HG03159 (cell line): Measurements from ENCODE around the gene ADGRL3.

Experiments used
- ATAC-seq: cut with Tn5 transposase; IDR thresholded peaks from one replicate; pipeline ENCODE4 v1.9.1; 2021; ENCODE audit warnings: mild to moderate bottlenecking, moderate library complexity; ENCODE audit not compliant: unreplicated experiment

ADGRL3 gene

DNA sequence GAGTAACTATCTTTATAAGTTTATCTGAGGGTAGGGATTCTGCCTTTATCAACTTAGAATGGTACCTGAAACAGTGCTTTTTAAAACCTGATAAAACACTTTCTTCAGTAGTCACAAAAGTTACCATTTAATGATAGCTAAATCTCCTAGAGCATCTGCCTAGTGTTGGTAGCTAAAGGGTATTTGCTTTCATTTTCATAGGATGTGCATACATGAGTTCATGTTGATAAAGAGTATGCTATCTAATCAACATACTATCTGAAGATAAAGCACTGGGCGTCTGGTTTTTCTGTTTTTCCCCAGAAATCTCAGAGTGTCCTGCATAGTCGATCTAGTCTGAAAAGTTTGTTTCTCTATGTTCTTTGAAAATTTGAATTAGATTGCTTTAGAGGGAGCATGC lies 75.1 kb downstream of the ADGRL3 start:
- no peak for ATAC-seq

GRCh38 chr4:61276029-61276428 lies 75.9 kb downstream of the ADGRL3 start:
- ATAC-seq: no peak

GRCh38 chr4:61277785-61278760 lies 77.9 kb downstream of the ADGRL3 start:
- ATAC-seq: no peak

DNA sequence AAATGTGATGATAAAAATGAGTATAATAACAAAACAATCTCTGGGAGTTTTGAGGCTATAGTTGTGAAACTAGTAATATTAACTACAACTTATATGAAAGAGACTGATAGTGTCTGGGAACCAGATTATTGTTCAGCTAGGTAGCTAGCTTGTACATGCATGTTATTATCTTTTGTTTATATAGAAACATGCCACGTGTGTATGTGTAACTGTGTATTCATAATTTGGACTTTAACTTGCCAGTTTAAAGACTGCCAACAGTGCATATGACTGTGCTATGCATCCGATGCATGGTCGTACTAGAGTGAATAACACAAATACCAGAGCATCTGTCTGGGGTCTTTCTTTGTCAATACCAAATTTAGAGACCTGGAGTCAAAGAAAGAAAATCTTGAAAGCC lies 92.2 kb downstream of the ADGRL3 start:
- ATAC-seq: no peak

- no peak for ATAC-seq
Observed at GRCh38 chr4:61293707-61294400, 93.7 kb downstream of the ADGRL3 start.

DNA sequence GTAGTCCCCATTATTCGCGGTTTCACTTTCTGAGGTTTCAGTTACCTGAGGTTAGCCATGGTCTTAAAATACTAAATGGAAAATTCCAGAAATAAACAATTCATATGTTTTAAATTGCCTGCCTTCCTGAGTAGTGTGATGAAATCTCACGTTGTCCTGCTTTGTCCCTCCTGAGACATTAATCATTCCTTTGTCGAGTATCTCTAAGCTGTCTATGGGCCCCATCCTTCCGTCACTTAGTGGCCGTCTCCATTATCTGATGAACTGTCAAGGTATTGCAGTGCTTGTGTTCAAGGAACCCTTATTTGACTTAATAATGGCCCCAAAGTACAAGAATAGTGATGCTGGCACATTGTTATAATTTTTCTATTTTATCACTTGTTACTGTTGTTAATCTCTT lies 94.8 kb downstream of the ADGRL3 start:
- no peak for ATAC-seq

DNA sequence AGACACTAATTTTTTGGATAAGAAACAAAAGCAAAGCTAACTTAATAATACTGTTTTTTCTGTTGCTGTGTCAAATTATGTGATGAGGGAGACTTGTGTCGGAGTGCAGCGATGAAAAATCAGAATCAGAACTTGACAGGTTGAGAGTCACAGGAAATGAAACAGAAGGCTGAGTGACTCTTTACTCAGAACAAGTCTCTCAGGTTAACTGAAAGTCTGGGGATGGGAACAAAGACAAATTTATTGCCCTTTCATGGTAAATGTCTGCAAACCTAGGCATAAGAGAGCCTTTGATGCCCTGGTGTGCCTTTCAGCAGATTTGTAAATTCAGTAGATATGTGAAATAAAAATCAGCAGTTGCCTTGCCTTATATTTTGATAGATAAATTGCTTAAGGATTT lies 96.0 kb downstream of the ADGRL3 start:
- no peak for ATAC-seq

GRCh38 chr4:61298178-61298740 lies 98.1 kb downstream of the ADGRL3 start:
- no peak for ATAC-seq

- ATAC-seq: no peak
Observed at GRCh38 chr4:61299316-61299715, 99.2 kb downstream of the ADGRL3 start.

- no peak for ATAC-seq
Observed at GRCh38 chr4:61300266-61300844, 100.2 kb downstream of the ADGRL3 start.

GRCh38 chr4:61301271-61301670 lies 101.1 kb downstream of the ADGRL3 start:
- ATAC-seq: no peak

DNA sequence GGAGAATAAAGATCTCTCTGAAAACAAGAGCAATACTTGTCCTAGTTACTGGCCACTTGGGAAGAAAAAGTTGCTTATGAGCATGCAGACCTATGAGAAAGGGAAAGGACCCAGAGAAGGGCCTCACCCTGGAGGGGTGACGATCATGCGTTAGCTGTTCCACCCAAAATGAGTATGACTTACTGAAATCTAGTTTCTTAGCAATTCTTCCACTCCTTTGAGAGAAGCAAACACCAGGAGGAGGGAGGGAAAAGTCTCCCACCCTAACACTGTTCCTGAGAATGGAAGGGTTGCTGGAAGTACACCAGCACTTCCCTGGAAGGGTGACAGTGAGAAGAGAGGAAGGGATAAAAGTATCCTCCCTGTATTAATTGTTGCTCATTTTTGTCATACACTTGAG lies 107.9 kb downstream of the ADGRL3 start:
- ATAC-seq: no peak

DNA sequence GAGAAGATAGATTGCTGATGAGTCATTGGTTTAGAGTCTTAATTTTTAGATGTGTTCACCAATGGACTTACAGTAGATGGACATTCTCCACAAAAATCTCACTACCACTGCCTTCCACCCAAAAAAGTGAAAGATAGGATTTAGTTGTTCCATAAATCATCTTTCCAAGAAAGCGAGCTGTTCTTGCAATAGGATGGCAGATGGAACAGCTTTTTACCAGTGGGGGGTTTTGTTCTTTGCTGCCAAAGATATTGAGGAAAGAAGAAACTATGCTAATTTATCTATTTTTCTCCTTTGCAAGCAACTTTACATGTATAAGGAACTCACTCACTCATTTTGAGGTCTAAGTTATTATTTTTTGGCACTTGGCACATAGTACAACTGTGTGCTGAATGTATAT lies 109.5 kb downstream of the ADGRL3 start:
- ATAC-seq: no peak

GRCh38 chr4:61312526-61312925 lies 112.4 kb downstream of the ADGRL3 start:
- no peak for ATAC-seq

DNA sequence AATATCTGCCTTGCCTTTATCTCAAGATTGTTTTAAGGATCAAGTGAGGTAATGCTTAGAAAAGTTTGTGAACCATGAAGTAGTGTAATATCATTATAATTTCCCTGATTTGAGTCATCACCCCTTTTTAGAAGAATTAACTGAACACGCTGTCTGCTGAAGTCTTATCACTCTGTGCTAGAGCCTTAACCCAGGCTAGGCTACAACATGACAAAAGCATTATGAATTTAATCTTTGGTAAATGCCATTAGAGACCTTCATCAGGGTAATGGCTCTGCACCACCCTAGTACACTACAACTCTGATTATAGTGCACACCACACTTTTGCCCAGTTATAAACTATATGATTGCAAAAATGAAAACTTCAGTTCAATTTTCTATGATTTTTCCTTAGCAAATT lies 118.3 kb downstream of the ADGRL3 start:
- ATAC-seq: no peak

GRCh38 chr4:61319156-61319555 lies 119.0 kb downstream of the ADGRL3 start:
- ATAC-seq: no peak

DNA sequence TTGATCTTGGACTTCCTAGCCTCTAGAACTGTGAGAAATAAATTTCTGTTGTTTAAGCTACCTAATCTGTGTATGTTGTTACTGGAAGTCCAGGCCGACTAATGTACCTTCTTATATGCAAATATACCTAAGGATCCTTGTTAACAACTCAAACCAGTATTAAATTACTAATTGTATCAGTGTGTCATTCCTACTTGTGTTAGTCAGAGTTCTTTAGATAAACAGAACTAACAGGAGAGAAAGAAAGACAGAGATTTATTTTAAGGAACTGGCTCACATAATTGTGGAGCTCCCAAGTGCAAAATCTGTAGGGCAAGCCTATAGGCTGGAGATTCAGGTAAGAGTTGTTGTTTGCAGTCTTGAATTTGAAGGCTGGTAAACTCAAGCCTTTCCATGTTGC lies 120.0 kb downstream of the ADGRL3 start:
- ATAC-seq: no peak

GRCh38 chr4:61320631-61321030 lies 120.5 kb downstream of the ADGRL3 start:
- no peak for ATAC-seq

DNA sequence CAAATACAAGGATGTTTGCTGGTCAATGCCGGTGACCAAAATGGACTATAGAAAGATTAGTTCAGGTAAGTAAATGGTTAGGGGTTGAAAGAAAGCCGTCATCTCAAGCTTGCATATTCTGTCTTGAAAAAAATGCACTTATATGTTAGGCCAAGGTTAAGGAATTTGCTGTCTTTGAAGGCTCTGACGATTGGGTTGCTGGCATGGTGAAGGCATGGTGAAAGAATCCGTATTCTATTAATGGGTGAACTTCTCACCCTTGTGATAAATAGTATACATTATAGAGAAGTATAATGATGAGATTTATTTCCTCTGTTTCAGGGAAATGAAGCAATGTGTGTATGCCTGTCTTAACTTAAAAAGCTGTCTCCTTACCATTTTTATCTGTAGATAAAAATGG lies 132.6 kb downstream of the ADGRL3 start:
- no peak for ATAC-seq

DNA sequence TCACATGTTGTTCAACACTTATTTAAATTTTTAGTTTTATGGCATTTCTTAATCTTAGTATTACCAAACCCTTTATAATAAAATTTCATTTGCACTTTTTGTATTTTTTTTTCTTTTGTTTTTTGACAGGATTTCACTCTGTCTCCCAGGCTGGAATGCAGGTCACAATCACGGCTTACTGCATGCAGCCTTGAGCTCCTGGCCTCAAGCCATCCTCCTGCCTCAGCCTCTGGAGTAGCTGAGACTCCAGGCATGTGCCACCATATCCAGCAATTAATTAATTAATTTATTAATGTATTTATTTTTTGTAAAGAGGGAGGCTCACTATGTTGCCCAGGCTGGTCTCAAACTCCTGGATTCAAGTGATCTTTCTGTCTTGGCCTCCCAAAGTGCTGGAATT lies 133.4 kb downstream of the ADGRL3 start:
- ATAC-seq: no peak

DNA sequence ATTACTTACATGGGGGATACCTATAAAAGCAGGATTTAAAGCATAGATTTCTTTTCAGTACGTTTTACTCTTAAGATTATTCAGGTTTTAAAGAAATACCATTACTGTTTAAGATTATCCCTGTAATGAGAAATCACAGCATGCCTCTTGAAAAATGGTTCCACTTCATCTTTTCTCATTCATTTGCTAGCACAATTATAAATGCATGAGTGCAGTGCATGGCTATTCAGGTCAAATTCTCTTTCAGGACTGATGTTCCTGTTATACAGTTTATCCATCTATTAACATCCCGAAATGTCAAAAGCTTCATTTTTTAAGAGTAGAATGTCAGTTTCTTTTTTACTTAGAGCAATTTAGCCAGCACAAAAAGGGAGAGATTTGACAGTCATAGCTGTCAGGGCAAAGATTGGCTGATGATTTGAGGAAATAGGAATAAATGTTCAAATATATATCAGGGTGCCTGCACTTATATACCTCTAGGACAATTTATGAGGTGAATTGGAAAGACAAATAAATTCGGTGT lies 135.2 kb downstream of the ADGRL3 start:
- no peak for ATAC-seq
